H9 (cell line): ENCODE data around the gene MSMP. TPM values are rescaled to one million over a fixed set of nuclear protein-coding genes. Genes with fewer than 3 reads are reported as not detected.

ENCODE experiments used
- DNase-seq: peaks from one replicate; pipeline ENCODE4 v3.0.0-alpha.2; 2017
- H2AFZ ChIP-seq: one replicate; pipeline ENCODE4 v1.6.1; 2013; ENCODE audit warnings: mild to moderate bottlenecking, low read length, control low read depth, moderate library complexity
- H2AK5ac ChIP-seq: 2 replicates; pipeline ENCODE4 v1.6.1; 2013; ENCODE audit warnings: low read length, control low read depth, mixed read lengths; ENCODE audit not compliant: insufficient read length
- H2BK120ac ChIP-seq: one replicate; pipeline ENCODE4 v1.6.1; 2013; ENCODE audit warnings: low read depth, mild to moderate bottlenecking, low read length, control low read depth, inconsistent platforms; ENCODE audit not compliant: poor library complexity, severe bottlenecking
- H2BK12ac ChIP-seq: 2 replicates; pipeline ENCODE4 v1.6.1; 2013; ENCODE audit warnings: low read length, control low read depth, mixed read lengths, low read depth; ENCODE audit not compliant: insufficient read length
- H2BK15ac ChIP-seq: 2 replicates; pipeline ENCODE4 v1.6.1; 2013; ENCODE audit warnings: low read depth, low read length, control low read depth
- H2BK20ac ChIP-seq: one replicate; pipeline ENCODE4 v1.6.1; 2013; ENCODE audit warnings: low read depth, mild to moderate bottlenecking, low read length, control low read depth, inconsistent platforms; ENCODE audit not compliant: poor library complexity, severe bottlenecking
- H2BK5ac ChIP-seq: 2 replicates; pipeline ENCODE4 v1.6.1; 2013; ENCODE audit warnings: low read length, control low read depth, mixed read lengths; ENCODE audit not compliant: insufficient read length
- H3K14ac ChIP-seq: 2 replicates; pipeline ENCODE4 v1.6.1; 2013; ENCODE audit warnings: low read length, control low read depth; ENCODE audit not compliant: insufficient read depth
- H3K18ac ChIP-seq: 2 replicates; pipeline ENCODE4 v1.6.1; 2013; ENCODE audit warnings: low read depth, mild to moderate bottlenecking, mixed read lengths, low read length, control low read depth; ENCODE audit not compliant: insufficient read length
- H3K23ac ChIP-seq: 2 replicates; pipeline ENCODE4 v1.6.1; 2013; ENCODE audit warnings: low read length, control low read depth, mixed read lengths, low read depth; ENCODE audit not compliant: insufficient read length
- H3K23me2 ChIP-seq: 2 replicates; pipeline ENCODE4 v1.6.1; 2013; ENCODE audit warnings: low read depth, mild to moderate bottlenecking, mixed read lengths, low read length, control low read depth; ENCODE audit not compliant: insufficient read length, poor library complexity, severe bottlenecking
- H3K27ac ChIP-seq: 2 replicates; pipeline ENCODE4 v1.5.1; 2013; ENCODE audit warnings: low read length, control low read depth, mixed read lengths, low read depth; ENCODE audit not compliant: insufficient read length
- H3K27me3 ChIP-seq: 2 replicates; pipeline ENCODE4 v1.6.1; 2013; ENCODE audit warnings: low read length, control low read depth, inconsistent platforms; ENCODE audit not compliant: insufficient read depth
- H3K4ac ChIP-seq: 2 replicates; pipeline ENCODE4 v1.6.1; 2013; ENCODE audit warnings: low read depth, mild to moderate bottlenecking, control low read depth, inconsistent platforms, low read length, moderate library complexity
- H3K4me1 ChIP-seq: 2 replicates; pipeline ENCODE4 v1.6.1; 2013; ENCODE audit warnings: low read length, control low read depth, inconsistent platforms; ENCODE audit not compliant: insufficient read depth
- H3K4me2 ChIP-seq: 2 replicates; pipeline ENCODE4 v1.6.1; 2013; ENCODE audit warnings: low read length, control low read depth, mixed read lengths; ENCODE audit not compliant: insufficient read length, insufficient read depth
- H3K56ac ChIP-seq: 2 replicates; pipeline ENCODE4 v1.6.1; 2013; ENCODE audit warnings: low read depth, mild to moderate bottlenecking, mixed read lengths, low read length, control low read depth; ENCODE audit not compliant: insufficient read length
- H3K79me1 ChIP-seq: 2 replicates; pipeline ENCODE4 v1.6.1; 2013; ENCODE audit warnings: low read depth, mild to moderate bottlenecking, moderate library complexity, low read length, control low read depth, inconsistent platforms; ENCODE audit not compliant: insufficient read depth, poor library complexity, severe bottlenecking
- H3K79me2 ChIP-seq: 2 replicates; pipeline ENCODE4 v1.6.1; 2013; ENCODE audit warnings: low read length, control low read depth, inconsistent platforms; ENCODE audit not compliant: insufficient read depth
- H3K9ac ChIP-seq: 2 replicates; pipeline ENCODE4 v1.6.1; 2013; ENCODE audit warnings: low read length, control low read depth, mixed read lengths; ENCODE audit not compliant: insufficient read length; ENCODE audit errors: extremely low read depth
- H3K9me3 ChIP-seq: one replicate; pipeline ENCODE4 v1.6.1; 2013; ENCODE audit warnings: low read depth, low read length, inconsistent platforms; ENCODE audit not compliant: control insufficient read depth
- H3T11ph ChIP-seq: one replicate; pipeline ENCODE4 v1.6.1; 2013; ENCODE audit warnings: mild to moderate bottlenecking, low read length, control low read depth, inconsistent platforms
- H4K20me1 ChIP-seq: one replicate; pipeline ENCODE4 v1.6.1; 2013; ENCODE audit not compliant: control insufficient read depth, insufficient read length, insufficient read depth
- H4K5ac ChIP-seq: 2 replicates; pipeline ENCODE4 v1.6.1; 2013; ENCODE audit warnings: low read depth, mild to moderate bottlenecking, mixed read lengths, low read length, control low read depth; ENCODE audit not compliant: insufficient read length
- H4K8ac ChIP-seq: replicated peaks from 2 replicates; pipeline ENCODE4 v1.6.1; 2013; ENCODE audit warnings: low read length, control low read depth, mixed read lengths, low read depth; ENCODE audit not compliant: insufficient read length
- H4K91ac ChIP-seq: 2 replicates; pipeline ENCODE4 v1.6.1; 2013; ENCODE audit warnings: low read depth, mild to moderate bottlenecking, moderate library complexity, mixed read lengths, low read length, control low read depth; ENCODE audit not compliant: insufficient read length
- H3K27ac Mint-ChIP-seq, 3 experiments: 2 replicates in 2 of 3; 3 replicates in 1 of 3; pipeline ENCODE4 v1.8.0; 2020 to 2021; ENCODE audit warnings: mixed read lengths in 3 of 3, mild to moderate bottlenecking in 1 of 3, moderate library complexity in 1 of 3
- H3K27me3 Mint-ChIP-seq: 2 replicates; pipeline ENCODE4 v1.8.0; 2021; ENCODE audit warnings: low read depth, mild to moderate bottlenecking, moderate library complexity, mixed read lengths
- H3K36me3 Mint-ChIP-seq, 3 experiments: 2 replicates in 2 of 3; 3 replicates in 1 of 3; pipeline ENCODE4 v1.8.0; 2020 to 2021; ENCODE audit warnings: low read depth in 3 of 3, mixed read lengths in 3 of 3; ENCODE audit not compliant: insufficient read depth in 1 of 3
- H3K4me1 Mint-ChIP-seq, 2 experiments: 2 replicates each; pipeline ENCODE4 v1.8.0; 2020; ENCODE audit warnings: mixed read lengths in 2 of 2
- H3K4me3 Mint-ChIP-seq, 2 experiments: 2 replicates in 1 of 2; 3 replicates in 1 of 2; pipeline ENCODE4 v1.8.0; 2020 to 2021; ENCODE audit warnings: mild to moderate bottlenecking in 2 of 2, mixed read lengths in 2 of 2, moderate library complexity in 1 of 2
- H3K9me3 Mint-ChIP-seq, 2 experiments: 2 replicates in 1 of 2; 3 replicates in 1 of 2; pipeline ENCODE4 v1.8.0; 2020; ENCODE audit warnings: mild to moderate bottlenecking in 2 of 2, mixed read lengths in 2 of 2, moderate library complexity in 1 of 2
- total RNA-seq: library from RNA; stranded (reverse); gene quantifications from 2 replicates; pipeline ENCODE4 v1.2.1, GENCODE V29; 2021
- TF ChIP-seq, protein P1 (sequence below): fragments of 200-600 bp; sonication (generic); conservative IDR thresholded peaks from 3 replicates; pipeline ENCODE4 v1.8.0; 2021; ENCODE audit warnings: antibody characterized with exemption, mild to moderate bottlenecking

Gene MSMP
- total RNA-seq, 1 experiment from 2014 or later: 0.83 TPM

DNA sequence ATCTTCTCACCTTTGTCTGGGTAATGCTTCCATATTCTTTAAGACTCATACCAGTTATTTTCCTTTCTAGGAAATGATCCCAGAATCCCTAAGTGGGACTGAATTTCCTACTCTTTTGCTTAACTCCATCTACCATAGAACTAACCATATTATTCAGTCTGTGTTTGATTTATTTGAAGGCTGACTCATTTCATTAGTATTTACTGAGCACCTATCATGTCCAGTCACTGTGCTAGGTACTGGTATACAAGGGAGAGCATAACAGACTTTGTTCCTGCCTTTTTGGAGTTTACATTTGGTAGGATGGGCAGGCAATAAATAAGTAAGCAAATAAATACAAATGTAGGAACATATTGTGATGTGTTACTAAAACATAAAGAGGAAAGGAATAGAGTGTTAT, 41.6 kb upstream of the MSMP start:
- no peak overlapping the region for H3K27ac ChIP-seq
- H3K79me2 ChIP-seq: no peaks in the 10 kb centered on the region
- no peak overlapping the region for H3K23ac ChIP-seq
- H3K27me3 Mint-ChIP-seq: peaks cover 4% of the 10 kb centered on the region
- H3K9me3 ChIP-seq: no peaks in the 10 kb centered on the region
- DNase-seq: no peak
- H3K9ac ChIP-seq: no peak overlapping the region
- H3K79me1 ChIP-seq: no peaks in the 10 kb centered on the region
- no peak overlapping the region for H3T11ph ChIP-seq
- TF ChIP-seq, protein P1, sequence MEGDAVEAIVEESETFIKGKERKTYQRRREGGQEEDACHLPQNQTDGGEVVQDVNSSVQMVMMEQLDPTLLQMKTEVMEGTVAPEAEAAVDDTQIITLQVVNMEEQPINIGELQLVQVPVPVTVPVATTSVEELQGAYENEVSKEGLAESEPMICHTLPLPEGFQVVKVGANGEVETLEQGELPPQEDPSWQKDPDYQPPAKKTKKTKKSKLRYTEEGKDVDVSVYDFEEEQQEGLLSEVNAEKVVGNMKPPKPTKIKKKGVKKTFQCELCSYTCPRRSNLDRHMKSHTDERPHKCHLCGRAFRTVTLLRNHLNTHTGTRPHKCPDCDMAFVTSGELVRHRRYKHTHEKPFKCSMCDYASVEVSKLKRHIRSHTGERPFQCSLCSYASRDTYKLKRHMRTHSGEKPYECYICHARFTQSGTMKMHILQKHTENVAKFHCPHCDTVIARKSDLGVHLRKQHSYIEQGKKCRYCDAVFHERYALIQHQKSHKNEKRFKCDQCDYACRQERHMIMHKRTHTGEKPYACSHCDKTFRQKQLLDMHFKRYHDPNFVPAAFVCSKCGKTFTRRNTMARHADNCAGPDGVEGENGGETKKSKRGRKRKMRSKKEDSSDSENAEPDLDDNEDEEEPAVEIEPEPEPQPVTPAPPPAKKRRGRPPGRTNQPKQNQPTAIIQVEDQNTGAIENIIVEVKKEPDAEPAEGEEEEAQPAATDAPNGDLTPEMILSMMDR: no peak
- no peaks in the 10 kb centered on the region for H3K4me1 ChIP-seq
- no peak overlapping the region for H3K56ac ChIP-seq
- peaks cover 4 to 8% of the 10 kb centered on the region in 2 experiments for H3K4me1 Mint-ChIP-seq
- H4K5ac ChIP-seq: no peak overlapping the region
- no peak overlapping the region for H3K18ac ChIP-seq
- H2BK5ac ChIP-seq: no peak overlapping the region
- no peak overlapping the region for H2AFZ ChIP-seq
- H2BK15ac ChIP-seq: no peak overlapping the region
- H4K8ac ChIP-seq: no peak overlapping the region
- H3K23me2 ChIP-seq: peaks cover 3% of the 10 kb centered on the region
- H3K9me3 Mint-ChIP-seq: no peaks in the 10 kb centered on the region
- H3K36me3 Mint-ChIP-seq: peaks cover 0 to 7% (median 3%) of the 10 kb centered on the region in 3 experiments; a peak in 3 of 7 replicates
- no peak overlapping the region for H2BK120ac ChIP-seq
- no peak overlapping the region for H3K4ac ChIP-seq
- no peak overlapping the region for H3K14ac ChIP-seq
- H3K4me2 ChIP-seq: no peak overlapping the region
- no peak overlapping the region for H3K4me3 Mint-ChIP-seq
- no peak overlapping the region for H2AK5ac ChIP-seq
- no peak overlapping the region for H2BK12ac ChIP-seq
- no peak overlapping the region for H3K27ac Mint-ChIP-seq
- H3K27me3 ChIP-seq: no peaks in the 10 kb centered on the region
- no peak overlapping the region for H4K91ac ChIP-seq
- H4K20me1 ChIP-seq: no peaks in the 10 kb centered on the region
- no peak overlapping the region for H2BK20ac ChIP-seq
